OCI-LY3 (cell line): ENCODE results near the gene LMNA.

ENCODE experiments used
- H2AFZ ChIP-seq: fragments of 200-600, 300-600 bp; shearing (Covaris generic); 2 replicates; pipeline ENCODE4 v1.6.0; 2014; ENCODE audit warnings: antibody characterized with exemption, low read depth, low read length
- H3K27ac ChIP-seq: fragments of 200-600, 300-600 bp; sonication (generic); 2 replicates; pipeline ENCODE4 v1.5.1; 2014; ENCODE audit warnings: mild to moderate bottlenecking, low read length, moderate library complexity, mixed read lengths
- H3K27me3 ChIP-seq: fragments of 200-600, 300-600 bp; sonication (generic); 2 replicates; pipeline ENCODE4 v1.6.1; 2014; ENCODE audit warnings: low read depth, low read length, mixed read lengths
- H3K36me3 ChIP-seq: fragments of 200-600, 300-600 bp; sonication (generic); replicated peaks from 2 replicates; pipeline ENCODE3; 2014; ENCODE audit warnings: low read depth, low read length, mixed read lengths
- H3K4me1 ChIP-seq: fragments of 300-600, 200-600 bp; sonication (generic); 2 replicates; pipeline ENCODE4 v1.6.1; 2014; ENCODE audit warnings: low read length, mixed read lengths
- H3K4me2 ChIP-seq: fragments of 200-600, 300-600 bp; sonication (generic); 2 replicates; pipeline ENCODE4 v1.6.1; 2014; ENCODE audit warnings: low read length, mixed read lengths
- H3K4me3 ChIP-seq: fragments of 300-600, 200-600 bp; sonication (generic); 2 replicates; pipeline ENCODE4 v1.5.1; 2014; ENCODE audit warnings: antibody characterized with exemption, mild to moderate bottlenecking, low read length, moderate library complexity
- H3K79me2 ChIP-seq: fragments of 300-600, 200-600 bp; shearing (Covaris generic); 2 replicates; pipeline ENCODE4 v1.6.1; 2014; ENCODE audit warnings: mild to moderate bottlenecking, low read length, mixed read lengths
- H3K9ac ChIP-seq: fragments of 300-600, 200-600 bp; shearing (Covaris generic); 2 replicates; pipeline ENCODE4 v1.6.0; 2014; ENCODE audit warnings: mild to moderate bottlenecking, low read length, moderate library complexity
- H3K9me3 ChIP-seq: fragments of 200-600, 300-600 bp; shearing (Covaris generic); 2 replicates; pipeline ENCODE4 v1.6.1; 2014; ENCODE audit warnings: low read length, mixed read lengths; ENCODE audit not compliant: insufficient read depth
- H4K20me1 ChIP-seq: fragments of 200-600, 300-600 bp; sonication (generic); 2 replicates; pipeline ENCODE4 v1.6.1; 2016; ENCODE audit warnings: low read length, mixed read lengths; ENCODE audit not compliant: insufficient read depth
- EZH2phosphoT487 ChIP-seq: fragments of 200-600 bp; shearing (Covaris generic); IDR thresholded peaks from 2 replicates; pipeline ENCODE4 v1.6.1; 2018; ENCODE audit warnings: antibody characterized with exemption, mixed run types, low read depth
- TF ChIP-seq, protein P1 (sequence below): fragments of 200-600, 300-600 bp; sonication (generic); IDR thresholded peaks from 2 replicates; pipeline ENCODE4 v1.5.1; 2014; ENCODE audit warnings: antibody characterized with exemption, low read length, low read depth

The LMNA gene

DNA sequence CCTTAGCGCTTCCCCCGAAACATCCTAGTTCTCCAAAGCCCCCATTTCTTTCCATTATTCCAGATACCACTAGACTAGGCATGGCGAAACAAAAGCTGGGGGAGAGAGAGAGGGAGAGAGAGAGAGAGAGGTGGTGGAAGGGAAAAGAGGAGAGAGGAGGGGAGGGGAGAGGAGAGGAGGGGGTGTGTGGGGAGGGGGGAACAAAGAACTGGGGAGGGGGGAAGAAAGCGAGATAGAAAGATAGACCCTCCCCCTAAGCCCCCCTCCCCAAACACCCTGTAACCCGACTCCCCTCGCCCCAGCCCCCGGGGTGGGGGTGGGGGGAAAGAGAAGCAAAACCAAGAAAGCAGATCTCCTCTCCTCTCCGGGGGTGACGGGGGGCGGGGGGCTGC, 32.6 kb upstream of the LMNA start:
- Histone ChIP-seq H3K4me2 (peak overlapping the region; percentile 84), H2AFZ (peak overlapping the region; percentile 94; the same call in 1 of the 2 replicates), H3K27me3 (peaks cover 35% of the 10 kb centered on the region), H3K9me3 (no peaks in the 10 kb centered on the region), H3K4me3 (peak overlapping the region; percentile 81), H4K20me1 (no peaks in the 10 kb centered on the region), H3K36me3 (no peaks in the 10 kb centered on the region), H3K4me1 (peaks cover 19% of the 10 kb centered on the region), H3K79me2 (no peaks in the 10 kb centered on the region), H3K27ac (no peak overlapping the region), H3K9ac (peak overlapping the region; percentile 58)
- TF ChIP-seq, protein P1, sequence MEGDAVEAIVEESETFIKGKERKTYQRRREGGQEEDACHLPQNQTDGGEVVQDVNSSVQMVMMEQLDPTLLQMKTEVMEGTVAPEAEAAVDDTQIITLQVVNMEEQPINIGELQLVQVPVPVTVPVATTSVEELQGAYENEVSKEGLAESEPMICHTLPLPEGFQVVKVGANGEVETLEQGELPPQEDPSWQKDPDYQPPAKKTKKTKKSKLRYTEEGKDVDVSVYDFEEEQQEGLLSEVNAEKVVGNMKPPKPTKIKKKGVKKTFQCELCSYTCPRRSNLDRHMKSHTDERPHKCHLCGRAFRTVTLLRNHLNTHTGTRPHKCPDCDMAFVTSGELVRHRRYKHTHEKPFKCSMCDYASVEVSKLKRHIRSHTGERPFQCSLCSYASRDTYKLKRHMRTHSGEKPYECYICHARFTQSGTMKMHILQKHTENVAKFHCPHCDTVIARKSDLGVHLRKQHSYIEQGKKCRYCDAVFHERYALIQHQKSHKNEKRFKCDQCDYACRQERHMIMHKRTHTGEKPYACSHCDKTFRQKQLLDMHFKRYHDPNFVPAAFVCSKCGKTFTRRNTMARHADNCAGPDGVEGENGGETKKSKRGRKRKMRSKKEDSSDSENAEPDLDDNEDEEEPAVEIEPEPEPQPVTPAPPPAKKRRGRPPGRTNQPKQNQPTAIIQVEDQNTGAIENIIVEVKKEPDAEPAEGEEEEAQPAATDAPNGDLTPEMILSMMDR = no peak
- TF ChIP-seq EZH2phosphoT487 = no peak

DNA sequence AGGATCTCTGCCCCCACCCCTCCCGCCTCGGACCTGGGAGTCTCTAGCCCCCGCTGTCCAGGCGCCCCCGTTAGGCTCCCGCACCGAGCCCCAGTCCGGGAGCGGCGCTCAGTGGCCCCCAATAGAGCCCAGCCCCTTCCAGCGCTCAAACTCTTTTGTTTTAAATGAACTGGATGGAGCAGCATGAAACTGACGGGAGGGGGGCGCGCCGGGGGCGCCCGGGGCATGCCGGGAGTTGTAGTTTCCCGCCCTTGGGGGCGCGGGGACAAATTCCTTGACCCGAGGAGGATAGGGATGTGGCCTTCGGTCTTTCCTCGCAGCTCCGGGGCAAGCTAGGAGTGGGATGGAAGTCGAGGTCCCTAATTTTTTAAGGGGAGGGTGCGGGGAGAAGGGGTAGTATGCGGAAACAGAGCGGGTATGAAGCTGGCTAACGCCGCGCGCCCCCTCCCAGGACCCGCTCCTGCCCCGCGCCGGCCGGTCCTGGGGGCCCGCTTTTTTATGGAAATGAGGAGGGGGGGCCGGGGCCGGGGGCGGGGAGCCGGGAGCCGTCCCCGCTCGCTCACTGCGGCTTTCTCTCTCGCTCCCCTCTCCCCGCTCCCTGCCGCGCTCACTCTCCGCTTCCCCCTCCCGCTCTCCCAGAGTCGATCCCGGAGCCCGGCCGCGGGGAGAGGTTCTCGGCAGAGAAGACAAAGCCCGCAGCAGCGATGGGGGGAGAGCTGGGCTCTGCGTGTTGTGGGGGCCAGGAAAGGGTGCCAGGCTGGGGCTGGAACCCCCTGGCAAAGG, 32.0 kb upstream of the LMNA start, which contains the start of gene MEX3A:
Gene MEX3A (minus strand): TSS at position 157 of the 783 bp plus-strand sequence. CDS start 467 bp downstream, outside the sequence.
- peak within 1 kb of the TSS; percentile 84 for H3K4me2 ChIP-seq
- H3K4me1 ChIP-seq = peaks cover 19% of the 10 kb centered on the region
- TF ChIP-seq, protein P1 = no peak
- TF ChIP-seq EZH2phosphoT487 = no peak
- no peak within 1 kb of the TSS for H3K27ac ChIP-seq
- no peaks in the 10 kb centered on the region for H3K36me3 ChIP-seq
- H2AFZ ChIP-seq = peak within 1 kb of the TSS; percentile 94
- H3K79me2 ChIP-seq = no peaks in the 10 kb centered on the region
- peak within 1 kb of the TSS; percentile 81 for H3K4me3 ChIP-seq
- peak within 1 kb of the TSS; percentile 58 for H3K9ac ChIP-seq
- no peaks in the 10 kb centered on the region for H3K9me3 ChIP-seq
- H4K20me1 ChIP-seq = no peaks in the 10 kb centered on the region
- H3K27me3 ChIP-seq = peaks cover 35% of the 10 kb centered on the region

DNA sequence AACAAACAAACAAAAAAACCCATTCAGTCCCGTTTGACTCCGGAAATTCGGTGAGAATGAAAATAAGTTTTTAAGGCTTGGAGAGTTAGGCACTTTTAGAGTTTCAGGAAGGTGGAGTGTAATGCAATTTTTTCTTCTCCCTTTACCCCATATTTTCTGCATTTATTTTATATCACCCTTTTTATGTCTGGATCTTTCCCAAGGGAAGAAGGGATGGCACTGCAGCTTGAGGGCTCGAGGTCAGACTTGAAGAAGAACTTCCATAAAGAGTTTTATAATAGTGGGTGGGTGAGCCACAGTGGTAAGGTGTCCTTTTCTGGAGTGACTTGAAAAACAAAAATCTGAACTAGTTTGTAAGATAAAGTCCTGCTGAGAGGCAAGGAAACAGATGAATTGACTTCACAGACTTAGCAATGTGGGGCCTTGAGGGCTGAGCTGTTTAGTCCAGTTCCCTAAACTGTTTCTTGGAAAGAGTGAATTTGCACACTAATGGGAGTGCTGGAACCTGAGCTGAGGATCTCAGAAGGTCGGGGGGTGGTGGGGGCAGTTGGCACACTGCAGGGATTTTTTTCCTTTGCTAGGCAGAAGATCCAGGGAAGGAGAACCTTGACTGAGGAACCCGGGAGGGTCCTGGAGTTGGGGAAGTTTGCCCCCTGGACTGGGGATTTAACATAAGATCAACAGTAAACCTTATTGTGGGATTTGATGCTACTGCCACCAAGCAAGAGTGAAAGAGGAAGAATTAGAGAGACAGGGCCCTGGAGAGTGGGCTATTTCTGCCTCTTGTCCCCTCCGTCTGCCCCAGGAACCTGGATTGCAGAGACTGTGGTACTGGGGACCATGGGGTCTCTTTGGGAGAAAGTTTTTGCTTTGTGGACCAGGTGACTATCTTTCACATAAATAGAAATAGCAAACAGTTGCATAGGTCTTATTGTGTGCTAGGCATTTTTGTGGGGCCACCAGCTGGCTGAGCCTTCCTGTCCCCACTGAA, 30.4 kb upstream of the LMNA start:
- H3K9me3 ChIP-seq = no peaks in the 10 kb centered on the region
- peaks cover 35% of the 10 kb centered on the region for H3K27me3 ChIP-seq
- no peak overlapping the region for H3K9ac ChIP-seq
- no peak overlapping the region for H2AFZ ChIP-seq
- H4K20me1 ChIP-seq = no peaks in the 10 kb centered on the region
- no peaks in the 10 kb centered on the region for H3K79me2 ChIP-seq
- no peak overlapping the region for H3K27ac ChIP-seq
- TF ChIP-seq, protein P1 = no peak
- no peak for TF ChIP-seq EZH2phosphoT487
- peaks cover 19% of the 10 kb centered on the region for H3K4me1 ChIP-seq
- H3K4me3 ChIP-seq = no peak overlapping the region
- H3K36me3 ChIP-seq = no peaks in the 10 kb centered on the region
- peak overlapping the region; percentile 84; the same call in 1 of the 2 replicates for H3K4me2 ChIP-seq

DNA sequence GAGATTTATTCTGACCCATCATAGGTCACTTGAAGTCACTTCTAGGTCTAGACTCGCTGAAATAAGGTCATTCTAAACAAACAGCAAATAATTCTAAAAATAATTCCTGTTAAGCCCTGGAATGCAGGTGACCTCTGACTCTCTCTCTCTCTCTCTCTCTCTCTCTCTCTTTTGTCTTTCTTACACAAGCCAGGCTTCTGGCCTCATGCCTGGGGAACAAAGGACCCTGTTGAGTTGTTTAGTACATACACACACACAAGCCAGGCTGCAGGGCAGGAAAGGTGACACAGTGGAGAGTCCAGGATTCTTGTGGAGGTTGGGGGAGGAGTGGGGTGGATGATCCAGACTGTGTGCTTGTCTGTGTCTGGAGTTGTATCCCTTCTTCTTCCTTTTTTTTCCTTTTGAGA, 28.3 kb upstream of the LMNA start:
- Histone ChIP-seq H3K9ac (no peak overlapping the region), H4K20me1 (no peaks in the 10 kb centered on the region), H2AFZ (no peak overlapping the region), H3K27me3 (peaks cover 43% of the 10 kb centered on the region), H3K27ac (no peak overlapping the region), H3K9me3 (no peaks in the 10 kb centered on the region), H3K36me3 (no peaks in the 10 kb centered on the region), H3K79me2 (no peaks in the 10 kb centered on the region), H3K4me3 (no peak overlapping the region), H3K4me2 (no peak overlapping the region), H3K4me1 (peaks cover 15% of the 10 kb centered on the region)
- no peak for TF ChIP-seq EZH2phosphoT487
- TF ChIP-seq, protein P1 = no peak
